GOT3 (cell line): Measurements from ENCODE around the gene UBXN10.

ENCODE experiments used
- DNase-seq: peaks from one replicate; lab custom pipeline; 2025; ENCODE audit warnings: mixed read lengths; lab: John Stamatoyannopoulos, UW

UBXN10 gene

DNA sequence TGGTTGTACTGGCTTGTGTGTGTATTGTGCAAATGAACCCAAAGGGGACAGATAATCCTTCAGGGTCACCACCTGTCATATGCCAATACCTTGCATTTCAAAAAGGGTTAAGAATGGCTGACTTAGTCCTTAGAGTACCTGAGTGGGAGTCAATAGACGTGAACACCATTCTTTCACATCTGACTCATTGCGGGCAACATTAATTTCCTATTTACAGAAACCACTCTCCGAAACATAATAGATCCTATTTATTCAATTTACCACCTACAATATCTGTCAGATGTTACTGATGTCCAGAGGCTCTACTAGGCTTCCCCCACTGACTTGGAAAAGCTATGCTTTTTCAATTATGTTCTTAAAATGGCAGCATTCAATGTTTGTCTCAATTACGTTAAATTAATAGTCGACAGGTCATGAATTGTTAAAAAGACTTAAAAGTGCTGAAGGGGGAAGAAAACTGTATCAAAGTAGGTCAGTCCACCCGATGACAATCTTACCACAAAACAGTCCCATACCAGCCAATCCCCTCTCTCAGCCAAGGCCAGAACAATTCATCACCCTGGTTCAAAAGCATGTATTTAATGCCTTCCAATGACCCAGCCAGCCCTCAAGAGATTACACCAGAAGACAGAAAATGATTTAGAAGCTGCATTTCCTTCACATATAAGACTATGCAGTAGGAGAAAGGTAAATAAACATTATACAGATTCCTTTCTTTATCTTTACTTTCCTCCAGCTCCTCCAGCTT, 49.1 kb downstream of the UBXN10 start:
- DNase-seq: no peak

DNA sequence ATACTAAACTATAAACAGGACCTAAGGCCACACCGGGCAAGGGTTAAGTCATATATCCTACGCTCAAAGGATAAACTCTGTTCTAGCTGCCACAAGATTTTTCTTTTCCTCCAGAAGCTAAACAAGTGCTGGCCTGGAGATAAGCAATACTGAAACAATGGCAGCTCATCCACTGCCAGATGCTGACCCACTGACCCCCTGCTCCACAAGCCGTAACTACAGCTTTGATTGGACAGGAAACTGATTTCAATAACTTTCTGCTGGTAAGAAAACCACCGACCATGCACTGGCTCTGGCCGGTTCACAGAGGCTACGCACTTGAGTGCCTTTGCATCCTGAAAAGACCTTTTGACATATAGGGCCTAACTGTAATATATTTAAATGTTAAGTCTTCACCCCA, 51.8 kb downstream of the UBXN10 start:
- DNase-seq: no peak

DNA sequence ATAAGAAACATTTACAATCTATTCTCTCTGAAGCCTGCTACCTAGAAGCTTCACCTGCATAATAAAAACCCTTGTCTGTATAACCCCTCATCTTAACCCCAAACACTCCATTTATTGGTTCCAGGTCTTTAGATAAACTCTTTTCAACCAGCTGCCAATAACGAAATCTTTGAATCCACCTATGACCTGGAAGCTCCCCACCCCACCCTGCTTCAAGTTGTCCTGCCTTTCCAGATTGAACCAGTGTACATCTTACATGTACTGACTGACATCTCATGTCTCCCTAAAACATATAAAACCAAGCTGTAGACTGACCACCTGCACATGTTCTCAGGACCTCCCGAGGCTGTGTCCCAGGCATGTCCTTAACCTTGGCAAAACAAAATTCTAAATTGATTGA, 54.1 kb downstream of the UBXN10 start:
- no peak for DNase-seq

DNA sequence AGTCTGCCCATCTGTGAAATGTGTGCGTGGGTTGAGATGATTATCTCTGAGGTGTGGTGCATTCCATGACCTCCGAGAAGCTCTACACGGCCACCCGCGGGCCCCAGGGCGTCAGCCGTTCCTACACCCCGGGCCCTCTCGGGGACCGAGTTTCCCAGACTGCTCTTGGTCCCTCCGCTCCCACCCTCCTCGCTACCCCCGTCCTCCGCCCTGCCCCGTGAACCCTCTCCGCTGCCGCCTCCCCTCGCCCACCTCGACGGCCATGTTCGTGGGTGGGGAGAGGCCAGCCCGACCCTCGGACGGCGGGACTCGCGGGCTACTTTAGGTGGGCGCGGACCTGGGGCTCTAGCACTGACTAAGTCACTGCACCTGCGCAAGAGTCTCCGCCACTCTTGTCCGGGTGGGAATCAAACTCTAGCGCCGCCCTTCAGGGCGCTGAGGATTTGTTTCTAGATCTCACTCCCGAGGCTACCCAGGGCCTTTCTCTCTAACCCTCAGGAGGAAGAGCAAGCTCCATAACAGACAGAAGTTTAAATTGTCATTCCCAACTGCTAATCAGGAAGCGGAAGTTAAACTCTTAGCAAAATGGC, 57.1 kb downstream of the UBXN10 start:
- DNase-seq: no peak
